Measurements from ENCODE around the gene AGRP. TPM values are rescaled to one million over a fixed set of nuclear protein-coding genes. Genes with fewer than 3 reads are reported as not detected.

Gene AGRP
- polyA plus RNA-seq, 3 donors, result 0.40 to 0.91 TPM; not detected in 1

- no peak for DNase-seq
Observed at GRCh38 chr16:67445913-67446907, 37.1 kb downstream of the AGRP start.

- no peak for DNase-seq
Observed at GRCh38 chr16:67445441-67445912, 37.9 kb downstream of the AGRP start.

- no peak for DNase-seq
Observed at GRCh38 chr16:67445126-67445426, 38.3 kb downstream of the AGRP start.

GRCh38 chr16:67444259-67445125, 38.9 kb downstream of the AGRP start:
- DNase-seq, result no peak

- no peak for DNase-seq
Observed at GRCh38 chr16:67443265-67443664, 40.1 kb downstream of the AGRP start.

- DNase-seq, result no peak
Observed at GRCh38 chr16:67442581-67443255, 40.6 kb downstream of the AGRP start.

- DNase-seq, result no peak
Observed at GRCh38 chr16:67441907-67442306, 41.4 kb downstream of the AGRP start.

- DNase-seq, result no peak
Observed at GRCh38 chr16:67441271-67441753, 42.0 kb downstream of the AGRP start.

- DNase-seq, result no peak
Observed at GRCh38 chr16:67438824-67439393, 44.4 kb downstream of the AGRP start.

- no peak for DNase-seq
Observed at GRCh38 chr16:67438098-67438791, 45.1 kb downstream of the AGRP start.

- no peak for DNase-seq
Observed at GRCh38 chr16:67437513-67437912, 45.8 kb downstream of the AGRP start.

GRCh38 chr16:67436640-67437193, 46.6 kb downstream of the AGRP start:
- DNase-seq, result no peak

- DNase-seq, result no peak
Observed at GRCh38 chr16:67435758-67436164, 47.6 kb downstream of the AGRP start.

GRCh38 chr16:67433131-67433719, 50.1 kb downstream of the AGRP start:
- no peak for DNase-seq

Other genes with a start within 250 kb of the AGRP start
- 10 to 100 TPM; 45.1 to 48.9 (median 47.5) TPM for gene FHOD1, start 236.1 kb downstream of the AGRP start, polyA plus RNA-seq (ENCODE audit: insufficient read length in 3 of 3)
- gene SLC9A5, start 234.6 kb downstream of the AGRP start, polyA plus RNA-seq (ENCODE audit: insufficient read length in 3 of 3), result 1 to 10 TPM; 2.7 to 6.3 (median 5.6) TPM
- 10 to 100 TPM; 12.0 to 17.5 (median 13.8) TPM for gene PLEKHG4, start 204.0 kb downstream of the AGRP start, polyA plus RNA-seq (ENCODE audit: insufficient read length in 3 of 3)
- 1 to 10 TPM; 1.1 to 3.1 (median 2.9) TPM for gene KCTD19, start 156.8 kb downstream of the AGRP start, polyA plus RNA-seq (ENCODE audit: insufficient read length in 3 of 3)
- 1 to 10 TPM; 2.9 to 9.9 (median 8.1) TPM for gene LRRC36, start 156.7 kb downstream of the AGRP start, polyA plus RNA-seq (ENCODE audit: insufficient read length in 3 of 3)
- gene TPPP3, start 90.0 kb downstream of the AGRP start, polyA plus RNA-seq (ENCODE audit: insufficient read length in 3 of 3), result 10 to 100 TPM; 64.7 to 71.8 (median 69.9) TPM
- 10 to 100 TPM; 14.7 to 18.3 (median 15.4) TPM for gene ZDHHC1, start 67.1 kb downstream of the AGRP start, polyA plus RNA-seq (ENCODE audit: insufficient read length in 3 of 3)
- 10 to 100 TPM; 44.9 to 77.6 (median 57.3) TPM for gene HSD11B2, start 52.4 kb downstream of the AGRP start, polyA plus RNA-seq (ENCODE audit: insufficient read length in 3 of 3)
- gene ATP6V0D1, start 2.4 kb downstream of the AGRP start, polyA plus RNA-seq (ENCODE audit: insufficient read length in 3 of 3), result 100 to 1,000 TPM in 1 of 3 donors, 10 to 100 TPM in 2; 81.3 to 100 (median 90.2) TPM
- 100 to 1,000 TPM; 135 to 155 (median 147) TPM for gene RIPOR1, start 45.3 kb upstream of the AGRP start, polyA plus RNA-seq (ENCODE audit: insufficient read length in 3 of 3)
- gene CTCF, start 79.0 kb upstream of the AGRP start, polyA plus RNA-seq (ENCODE audit: insufficient read length in 3 of 3), result 10 to 100 TPM; 71.9 to 78.4 (median 75.6) TPM
- 1 to 10 TPM in 2 of 3 donors, under 1 TPM in 1; 0.95 to 2.1 (median 1.3) TPM for gene CARMIL2, start 161.6 kb upstream of the AGRP start, polyA plus RNA-seq (ENCODE audit: insufficient read length in 3 of 3)
- 10 to 100 TPM; 23.7 to 31.6 (median 26.6) TPM for gene ACD, start 176.7 kb upstream of the AGRP start, polyA plus RNA-seq (ENCODE audit: insufficient read length in 3 of 3)
- 1 to 10 TPM; 3.5 to 3.9 (median 3.6) TPM for gene PARD6A, start 177.4 kb upstream of the AGRP start, polyA plus RNA-seq (ENCODE audit: insufficient read length in 3 of 3)
- 10 to 100 TPM; 26.7 to 36.6 (median 29.2) TPM for gene ENKD1, start 183.2 kb upstream of the AGRP start, polyA plus RNA-seq (ENCODE audit: insufficient read length in 3 of 3)
- 1 to 10 TPM; 4.2 to 5.0 (median 4.8) TPM for gene C16orf86, start 183.3 kb upstream of the AGRP start, polyA plus RNA-seq (ENCODE audit: insufficient read length in 3 of 3)
- gene GFOD2, start 235.8 kb upstream of the AGRP start, polyA plus RNA-seq (ENCODE audit: insufficient read length in 3 of 3), result 10 to 100 TPM; 23.6 to 26.2 (median 24.6) TPM

All from renal pelvis (tissue), 4 donors.